ENCODE results near the gene CDH4.

- TF ChIP-seq CTCF (conservative IDR thresholded peaks at IDR 0.05; ENCODE audit: low read depth, low read length) (no peak), USF2 (IDR thresholded peaks at IDR 0.05; ENCODE audit: low read depth, low read length) (no peak), MAZ (IDR thresholded peaks at IDR 0.05; ENCODE audit: borderline replicate concordance, low read depth, low read length) (no peak), SMC3 (IDR thresholded peaks at IDR 0.05; ENCODE audit: low read depth, low read length) (no peak), MAFK (IDR thresholded peaks at IDR 0.05; ENCODE audit: low read depth, low read length) (no peak), MXI1 (IDR thresholded peaks at IDR 0.05; ENCODE audit: borderline replicate concordance, low read depth, low read length) (no peak), POLR2A (IDR thresholded peaks at IDR 0.05; ENCODE audit: low read depth, low read length) (no peak), FOS (IDR thresholded peaks at IDR 0.05; ENCODE audit: low read depth, low read length) (no peak), RAD21 (IDR thresholded peaks at IDR 0.05; ENCODE audit: low read length) (no peak), BHLHE40 (IDR thresholded peaks at IDR 0.05; ENCODE audit: low read depth, low read length) (no peak), ELK1 (IDR thresholded peaks at IDR 0.05; ENCODE audit: borderline replicate concordance, low read depth, low read length) (no peak)
Measured at GRCh38 chr20:61644378-61645076, 392.5 kb downstream of the CDH4 start.

Data from IMR-90 (cell line).